Embryonic facial prominence (tissue), 1 donor: ENCODE data around the gene CAVIN2.
"Not testable (repeated sequence)": the region's sequence is repeated elsewhere in the genome, so short reads cannot be mapped to it uniquely, and the experiment has no call there.

Experiments
- DNase-seq: peaks from one replicate; pipeline ENCODE4 v3.0.0-alpha.2; 2016; ENCODE audit errors: extremely low spot score

CAVIN2 gene

DNA sequence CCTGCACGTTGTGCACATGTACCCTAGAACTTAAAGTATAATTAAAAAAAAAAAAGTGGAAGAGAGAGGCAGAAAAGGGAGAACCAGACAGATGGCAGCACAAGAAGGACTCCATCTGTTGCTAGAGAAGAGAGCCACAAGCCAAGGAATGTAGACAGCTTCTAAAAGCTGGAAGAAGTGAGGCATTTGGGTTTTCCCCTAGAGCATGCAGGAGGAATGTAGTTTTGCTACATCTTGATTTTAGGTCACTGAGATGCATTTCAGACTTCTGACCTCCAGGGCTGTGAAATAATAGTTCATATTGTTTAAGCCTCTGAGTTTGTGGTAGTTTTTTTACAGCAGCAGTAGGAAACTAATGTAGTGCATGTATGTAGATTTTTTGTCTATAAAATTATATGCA is 46.0 kb downstream of the CAVIN2 start:
- no peak for DNase-seq

- DNase-seq, result no peak
These were observed 47.4 kb downstream of the CAVIN2 start for GRCh38 chr2:191799526-191799925.

DNA sequence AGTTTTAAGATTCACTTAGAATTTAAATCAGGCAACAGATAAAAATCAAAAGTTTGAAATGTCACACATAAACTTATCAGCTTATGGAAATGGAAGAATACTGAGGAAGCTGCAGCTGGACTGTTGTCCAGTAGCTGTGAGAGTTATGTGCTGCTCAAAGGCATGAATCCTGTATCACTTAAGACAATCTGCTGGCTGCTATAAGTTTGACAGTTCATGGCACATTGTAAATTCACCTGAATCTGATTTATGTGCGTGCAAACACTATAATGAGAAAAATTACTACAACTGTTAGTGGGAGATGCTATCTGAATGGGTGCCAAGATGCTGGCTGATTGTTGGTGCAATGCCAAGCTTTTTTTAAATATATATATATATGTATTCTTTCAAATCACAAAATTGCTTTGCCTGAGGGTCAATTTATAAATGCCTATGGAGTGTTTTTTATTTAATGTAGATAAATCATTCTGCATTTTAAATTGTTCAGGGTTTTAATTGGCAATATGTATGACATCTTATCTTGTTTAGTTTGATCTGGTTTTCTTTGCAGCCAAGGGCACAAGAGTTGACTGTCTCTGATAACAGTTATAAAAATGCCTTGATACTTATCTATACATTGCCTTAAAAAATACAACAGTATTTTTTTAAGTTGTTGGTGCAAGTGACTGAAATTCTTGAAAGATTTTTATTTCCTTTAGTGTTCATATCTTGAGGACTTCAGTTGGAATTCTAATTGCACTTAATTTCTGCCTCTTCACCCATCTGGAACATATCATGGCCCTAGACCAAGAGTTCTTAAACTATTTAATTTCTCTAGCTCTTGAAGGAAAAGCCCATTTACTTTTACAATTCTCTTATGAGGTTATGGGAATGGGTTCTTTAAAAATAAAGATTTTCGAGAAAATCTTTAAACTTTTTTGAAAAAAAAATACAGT is 48.7 kb downstream of the CAVIN2 start:
- no peak for DNase-seq

DNA sequence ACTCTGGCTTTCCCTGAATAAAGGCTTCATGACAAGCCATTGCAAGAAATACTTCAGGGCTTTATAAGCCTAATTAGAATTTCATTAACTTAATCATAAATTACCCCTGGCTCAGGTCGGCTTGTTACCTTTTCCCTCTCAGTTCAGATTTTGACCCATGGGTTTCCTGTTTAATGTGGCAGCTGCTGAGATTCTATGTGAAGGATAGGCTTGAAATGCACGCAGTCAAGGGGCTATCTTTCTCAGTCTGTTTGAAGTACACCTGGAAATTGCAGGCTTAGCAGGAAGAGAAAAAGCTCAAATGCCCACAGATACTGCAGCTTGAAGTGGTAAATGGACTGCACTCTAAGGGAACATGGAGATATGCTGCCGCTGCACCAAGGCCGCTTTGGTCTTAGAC is 49.4 kb downstream of the CAVIN2 start:
- no peak for DNase-seq

GRCh38 chr2:191795715-191796114 is 51.2 kb downstream of the CAVIN2 start:
- DNase-seq, result no peak

DNA sequence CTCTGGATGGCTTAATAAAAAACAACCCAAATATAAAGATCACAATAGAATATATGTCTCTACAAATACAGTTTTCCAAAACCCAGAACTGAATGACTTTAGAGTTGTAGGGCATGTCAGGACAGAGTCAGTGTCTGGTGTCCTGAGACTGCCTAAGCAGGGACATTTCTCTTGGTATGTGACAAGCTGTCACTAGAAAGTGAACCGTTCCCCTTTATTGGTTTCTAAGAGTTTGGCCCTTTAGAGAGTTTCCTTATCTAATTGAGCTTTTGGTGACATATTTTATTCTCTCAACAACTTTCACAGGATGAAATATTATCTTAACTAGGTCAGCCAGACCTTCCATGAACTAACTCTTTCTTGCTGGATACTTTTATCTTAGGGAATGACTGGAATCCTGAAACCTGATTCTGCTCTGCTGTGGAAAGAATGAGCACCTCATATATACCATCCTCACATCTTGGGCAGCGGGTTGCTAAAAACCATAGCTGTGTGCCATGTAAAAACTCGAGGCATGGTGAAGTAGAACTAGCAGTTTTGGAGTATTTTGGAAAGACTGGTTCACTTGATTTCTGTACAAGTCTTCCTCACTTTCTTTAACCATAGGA is 54.8 kb downstream of the CAVIN2 start:
- DNase-seq, result no peak

DNA sequence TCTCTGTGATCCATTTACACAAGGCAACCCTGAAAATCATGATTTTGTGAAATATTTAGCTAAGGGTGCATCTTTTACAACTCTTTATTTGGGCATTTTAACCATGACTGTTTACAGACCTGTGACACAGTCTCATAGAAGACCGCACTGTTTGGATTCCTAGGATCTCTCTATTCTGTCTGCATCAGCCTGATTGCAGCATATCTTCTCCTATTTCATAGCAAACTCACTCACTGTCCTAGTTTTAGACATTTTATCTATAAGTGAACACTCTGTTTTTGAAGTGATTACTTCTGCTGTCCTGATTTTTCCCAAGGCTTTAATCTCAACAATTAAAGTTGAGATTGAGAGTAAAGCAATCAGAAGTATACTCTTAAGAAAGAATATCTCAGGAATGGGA is 56.2 kb downstream of the CAVIN2 start:
- DNase-seq, result no peak

- DNase-seq, result no peak
These were observed 57.1 kb downstream of the CAVIN2 start for GRCh38 chr2:191789796-191790195.

DNA sequence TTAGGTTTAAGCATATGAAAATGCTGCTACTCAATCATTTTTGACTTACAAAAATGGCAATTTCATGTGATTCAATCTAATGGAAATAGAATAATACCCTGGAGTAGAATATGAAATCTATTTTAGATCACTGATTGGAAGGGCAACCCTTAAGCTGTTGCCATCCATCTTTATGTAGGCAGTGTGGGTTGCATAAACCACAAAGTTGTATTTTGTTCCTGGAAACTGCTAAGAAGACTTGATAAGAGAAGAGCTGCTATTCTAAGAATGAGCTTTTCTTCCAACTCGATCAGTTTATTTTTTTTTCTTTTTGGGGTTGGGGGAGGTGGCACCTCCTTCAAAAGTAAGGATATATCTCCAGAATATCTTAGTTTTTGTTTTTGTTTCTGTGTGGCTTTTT is 60.2 kb downstream of the CAVIN2 start:
- no peak for DNase-seq

DNA sequence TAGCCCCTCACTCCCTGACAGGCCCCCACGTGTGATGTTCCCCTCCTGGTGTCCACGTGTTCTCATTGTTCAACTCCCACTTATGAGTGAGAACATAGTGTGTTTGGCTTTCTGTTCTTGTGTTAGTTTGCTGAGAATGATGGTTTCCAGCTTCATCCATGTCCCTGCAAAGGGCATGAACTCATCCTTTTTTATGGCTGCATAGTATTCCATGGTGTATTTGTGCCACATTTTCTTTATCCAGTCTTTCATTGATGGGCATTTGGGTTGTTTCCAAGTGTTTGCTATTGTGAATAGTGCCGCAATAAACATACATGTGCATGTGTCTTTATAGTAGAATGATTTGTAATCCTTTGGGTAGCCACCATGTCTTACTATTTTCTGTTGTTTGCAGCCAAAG is 61.2 kb downstream of the CAVIN2 start:
- not testable (repeated sequence) for DNase-seq
